ENCODE data around the gene PTPN2. TPM values are rescaled to one million over a fixed set of nuclear protein-coding genes. Genes with fewer than 3 reads are reported as not detected.
A peak's percentile ranks its signal among the peaks of the same experiment; 100 is the strongest.

Gene PTPN2
- polyA plus RNA-seq (2011; rRNA removed): 32.4 and 33.3 TPM in 2 replicates
- 7.4 and 8.0 TPM in 2 replicates for polyA plus RNA-seq (2012; cell fraction: cytosol; rRNA removed)
- 5.8 and 10.5 TPM in 2 replicates for polyA plus RNA-seq (2012; cell fraction: nucleus; rRNA removed)
- polyA plus RNA-seq (2017; fragmentation: RNase III; extraction: RNeasy Plus Mini Kit Qiagen cat#74134 plus additional on column Dnase treatment): 22.9 to 25.3 TPM (median 23.0 TPM) in 3 replicates
- 9.5 and 20.4 TPM in 2 replicates for polyA minus RNA-seq (2011; rRNA and poly(A)+ RNA removed)

DNA sequence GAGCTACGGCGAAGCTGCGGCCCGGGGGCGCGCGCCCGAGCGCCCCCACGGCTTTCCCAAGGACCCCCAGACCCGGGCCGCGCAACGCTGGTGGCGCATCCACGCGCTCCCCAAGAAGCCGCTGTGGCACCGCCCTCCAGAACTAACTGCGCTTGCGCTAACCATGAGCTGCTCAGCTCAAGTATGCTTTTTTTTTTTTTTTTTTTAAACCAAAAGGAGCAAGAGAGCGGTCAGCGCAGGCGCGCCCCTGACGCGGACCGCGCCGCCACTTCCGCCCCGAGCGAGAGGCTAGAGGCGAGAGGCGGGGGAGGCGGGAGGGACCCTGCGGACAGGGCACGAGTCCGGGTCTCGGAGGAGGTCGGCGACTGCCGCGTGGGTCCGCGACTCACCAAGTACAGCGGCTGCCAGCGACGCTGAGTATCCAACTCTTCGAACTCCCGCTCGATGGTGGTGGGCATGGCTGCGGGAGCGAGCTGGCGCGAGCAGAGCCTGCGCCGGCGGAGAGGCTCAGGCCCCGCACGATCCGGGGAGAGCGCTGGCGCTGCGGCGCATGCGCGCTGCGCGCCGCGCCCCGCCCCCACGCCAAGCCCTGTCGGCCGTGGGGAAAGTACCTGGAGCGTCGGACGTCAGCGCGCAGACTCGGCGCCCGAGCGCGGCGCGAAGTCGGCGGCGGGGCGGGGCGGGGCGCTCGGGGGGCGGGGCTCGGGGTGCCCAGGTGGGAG lies at the start of gene PTPN2:
Gene PTPN2, minus strand, starts transcription at position 554 of the 722 bp plus-strand sequence. Its CDS starts 96 bp downstream, at position 458.
- DNase-seq (ENCODE audit: low read depth in 1 of 2, low spot score in 1 of 2) (peak; percentile 74 to 91), FAIRE-seq (no peak), ATAC-seq (peak; percentile 90 to 93)
- Histone ChIP-seq H3K9me3 (no peaks in the 10 kb centered on the region), H3K4me3 (peak within 1 kb of the TSS; percentile 90), H3K4me1 (peaks cover 31% of the 10 kb centered on the region; the same call in 2 of the 3 replicates), H3K27ac (peak within 1 kb of the TSS; percentile 94 to 100), H3K4me2 (peak within 1 kb of the TSS; percentile 88)
- ChIA-PET CTCF (interaction anchor here (0.8 to 2.0 kb wide), 4 partner anchors 8 to 140 kb away, joined by 3 to 5 read pairs (median 4); no protein-coding TSS in a partner anchor), POLR2A (interaction anchor here (0.6 to 1.8 kb wide), 60 partner anchors 9 to 880 kb away, joined by 3 to 23 read pairs (median 4); partner anchors contain the start of genes AFG3L2, CEP192, CEP76 and PSMG2)
- WGBS (ENCODE audit: missing lambda C conversion rate): 0% methylated on average over 2 of the region's 97 CpGs
- TF ChIP-seq NR3C1 (IDR thresholded peaks at IDR 0.05) (no peak), HDAC2 (IDR thresholded peaks at IDR 0.05) (no peak), ESRRA (IDR thresholded peaks at IDR 0.05; ENCODE audit: borderline replicate concordance, low read length) (no peak), SREBF2 (IDR thresholded peaks at IDR 0.05) (no peak), EP300 (IDR thresholded peaks at IDR 0.05) (no peak), TFCP2L1 (CRISPR knock-in tag; IDR thresholded peaks at IDR 0.05) (no peak), RFX5 (IDR thresholded peaks at IDR 0.05) (no peak), POLR2A (IDR thresholded peaks at IDR 0.05; ENCODE audit: low read length) (peak; percentile 94), CBX2 (IDR thresholded peaks at IDR 0.05; ENCODE audit: borderline replicate concordance, low read depth) (no peak), KDM5A (IDR thresholded peaks at IDR 0.05) (no peak), TP53 (CRISPR knock-in tag; IDR thresholded peaks at IDR 0.05) (0 out of 2 replicates have a peak, but pooled peaks have one; percentile 66), MYC (IDR thresholded peaks at IDR 0.05; ENCODE audit: borderline replicate concordance, low read length) (peak; percentile 65; the same call in 1 of the 2 replicates), SMC3 (IDR thresholded peaks at IDR 0.05) (no peak), ZFP36 (IDR thresholded peaks at IDR 0.05; ENCODE audit: borderline replicate concordance, partially characterized antibody) (no peak), MAZ (IDR thresholded peaks at IDR 0.05; ENCODE audit: borderline replicate concordance, low read depth, low read length) (no peak), CHD4 (IDR thresholded peaks at IDR 0.05; ENCODE audit: borderline replicate concordance) (no peak), KDM1A (IDR thresholded peaks at IDR 0.05; ENCODE audit: low read depth) (no peak), HOXA7 (CRISPR knock-in tag; IDR thresholded peaks at IDR 0.05) (no peak), NFE2L2 (conservative IDR thresholded peaks at IDR 0.05; ENCODE audit: low read length) (no peak), HOXB5 (CRISPR knock-in tag; IDR thresholded peaks at IDR 0.05) (no peak), JUNB (IDR thresholded peaks at IDR 0.05) (no peak), PHF8 (IDR thresholded peaks at IDR 0.05; ENCODE audit: borderline replicate concordance, low read depth) (peak; percentile 93), HOXB13 (CRISPR knock-in tag; IDR thresholded peaks at IDR 0.05; ENCODE audit: low read depth) (no peak), JUN (IDR thresholded peaks at IDR 0.05) (peak; percentile 95), MAFK (IDR thresholded peaks at IDR 0.05; ENCODE audit: partially characterized antibody) (no peak), CHD2 (IDR thresholded peaks at IDR 0.05; ENCODE audit: low read length, partially characterized antibody) (peak; percentile 42), RNF2 (IDR thresholded peaks at IDR 0.05; ENCODE audit: borderline replicate concordance, low read depth) (no peak), ZNF302 (CRISPR knock-in tag; IDR thresholded peaks at IDR 0.05) (no peak), ZSCAN20 (CRISPR knock-in tag; IDR thresholded peaks at IDR 0.05) (no peak), POLR2AphosphoS2 (conservative IDR thresholded peaks at IDR 0.05; ENCODE audit: low read length) (no peak)
- TF ChIP-seq, protein P1, sequence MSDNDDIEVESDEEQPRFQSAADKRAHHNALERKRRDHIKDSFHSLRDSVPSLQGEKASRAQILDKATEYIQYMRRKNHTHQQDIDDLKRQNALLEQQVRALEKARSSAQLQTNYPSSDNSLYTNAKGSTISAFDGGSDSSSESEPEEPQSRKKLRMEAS (IDR thresholded peaks at IDR 0.05): peak; percentile 69
- TF ChIP-seq, protein P2, sequence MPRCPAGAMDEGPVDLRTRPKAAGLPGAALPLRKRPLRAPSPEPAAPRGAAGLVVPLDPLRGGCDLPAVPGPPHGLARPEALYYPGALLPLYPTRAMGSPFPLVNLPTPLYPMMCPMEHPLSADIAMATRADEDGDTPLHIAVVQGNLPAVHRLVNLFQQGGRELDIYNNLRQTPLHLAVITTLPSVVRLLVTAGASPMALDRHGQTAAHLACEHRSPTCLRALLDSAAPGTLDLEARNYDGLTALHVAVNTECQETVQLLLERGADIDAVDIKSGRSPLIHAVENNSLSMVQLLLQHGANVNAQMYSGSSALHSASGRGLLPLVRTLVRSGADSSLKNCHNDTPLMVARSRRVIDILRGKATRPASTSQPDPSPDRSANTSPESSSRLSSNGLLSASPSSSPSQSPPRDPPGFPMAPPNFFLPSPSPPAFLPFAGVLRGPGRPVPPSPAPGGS (IDR thresholded peaks at IDR 0.05): peak; percentile 88
- TF ChIP-seq, protein P3, sequence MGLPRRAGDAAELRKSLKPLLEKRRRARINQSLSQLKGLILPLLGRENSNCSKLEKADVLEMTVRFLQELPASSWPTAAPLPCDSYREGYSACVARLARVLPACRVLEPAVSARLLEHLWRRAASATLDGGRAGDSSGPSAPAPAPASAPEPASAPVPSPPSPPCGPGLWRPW (IDR thresholded peaks at IDR 0.05): no peak
- TF ChIP-seq, protein P4, sequence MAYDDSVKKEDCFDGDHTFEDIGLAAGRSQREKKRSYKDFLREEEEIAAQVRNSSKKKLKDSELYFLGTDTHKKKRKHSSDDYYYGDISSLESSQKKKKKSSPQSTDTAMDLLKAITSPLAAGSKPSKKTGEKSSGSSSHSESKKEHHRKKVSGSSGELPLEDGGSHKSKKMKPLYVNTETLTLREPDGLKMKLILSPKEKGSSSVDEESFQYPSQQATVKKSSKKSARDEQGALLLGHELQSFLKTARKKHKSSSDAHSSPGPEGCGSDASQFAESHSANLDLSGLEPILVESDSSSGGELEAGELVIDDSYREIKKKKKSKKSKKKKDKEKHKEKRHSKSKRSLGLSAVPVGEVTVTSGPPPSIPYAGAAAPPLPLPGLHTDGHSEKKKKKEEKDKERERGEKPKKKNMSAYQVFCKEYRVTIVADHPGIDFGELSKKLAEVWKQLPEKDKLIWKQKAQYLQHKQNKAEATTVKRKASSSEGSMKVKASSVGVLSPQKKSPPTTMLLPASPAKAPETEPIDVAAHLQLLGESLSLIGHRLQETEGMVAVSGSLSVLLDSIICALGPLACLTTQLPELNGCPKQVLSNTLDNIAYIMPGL (CRISPR knock-in tag; IDR thresholded peaks at IDR 0.05; ENCODE audit: borderline replicate concordance): no peak
- TF ChIP-seq, protein P5, sequence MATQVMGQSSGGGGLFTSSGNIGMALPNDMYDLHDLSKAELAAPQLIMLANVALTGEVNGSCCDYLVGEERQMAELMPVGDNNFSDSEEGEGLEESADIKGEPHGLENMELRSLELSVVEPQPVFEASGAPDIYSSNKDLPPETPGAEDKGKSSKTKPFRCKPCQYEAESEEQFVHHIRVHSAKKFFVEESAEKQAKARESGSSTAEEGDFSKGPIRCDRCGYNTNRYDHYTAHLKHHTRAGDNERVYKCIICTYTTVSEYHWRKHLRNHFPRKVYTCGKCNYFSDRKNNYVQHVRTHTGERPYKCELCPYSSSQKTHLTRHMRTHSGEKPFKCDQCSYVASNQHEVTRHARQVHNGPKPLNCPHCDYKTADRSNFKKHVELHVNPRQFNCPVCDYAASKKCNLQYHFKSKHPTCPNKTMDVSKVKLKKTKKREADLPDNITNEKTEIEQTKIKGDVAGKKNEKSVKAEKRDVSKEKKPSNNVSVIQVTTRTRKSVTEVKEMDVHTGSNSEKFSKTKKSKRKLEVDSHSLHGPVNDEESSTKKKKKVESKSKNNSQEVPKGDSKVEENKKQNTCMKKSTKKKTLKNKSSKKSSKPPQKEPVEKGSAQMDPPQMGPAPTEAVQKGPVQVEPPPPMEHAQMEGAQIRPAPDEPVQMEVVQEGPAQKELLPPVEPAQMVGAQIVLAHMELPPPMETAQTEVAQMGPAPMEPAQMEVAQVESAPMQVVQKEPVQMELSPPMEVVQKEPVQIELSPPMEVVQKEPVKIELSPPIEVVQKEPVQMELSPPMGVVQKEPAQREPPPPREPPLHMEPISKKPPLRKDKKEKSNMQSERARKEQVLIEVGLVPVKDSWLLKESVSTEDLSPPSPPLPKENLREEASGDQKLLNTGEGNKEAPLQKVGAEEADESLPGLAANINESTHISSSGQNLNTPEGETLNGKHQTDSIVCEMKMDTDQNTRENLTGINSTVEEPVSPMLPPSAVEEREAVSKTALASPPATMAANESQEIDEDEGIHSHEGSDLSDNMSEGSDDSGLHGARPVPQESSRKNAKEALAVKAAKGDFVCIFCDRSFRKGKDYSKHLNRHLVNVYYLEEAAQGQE (IDR thresholded peaks at IDR 0.05): no peak; the same call in 1 of the 2 replicates
